Astrocyte of the cerebellum (primary cell): ENCODE measurements around the gene LMTK2.
"Not testable (repeated sequence)": the region's sequence is repeated elsewhere in the genome, so short reads cannot be mapped to it uniquely, and the experiment has no call there.

Experiments
- DNase-seq: peaks from one replicate; pipeline ENCODE4 v3.0.0-alpha.2; 2011; ENCODE audit warnings: low read depth
- H3K4me3 ChIP-seq: 2 replicates; pipeline ENCODE4 v1.5.1; 2011; ENCODE audit warnings: mild to moderate bottlenecking, low read depth, low read length, moderate library complexity
- in situ Hi-C: cut with HindIII; loops from 2 replicates; pipeline ENCODE4 v1.10.0; 2017; ENCODE audit warnings: low sequenced_read_pairs
- TF ChIP-seq, protein P1 (sequence below): IDR thresholded peaks from 2 replicates; pipeline ENCODE4 v1.5.1; 2012; ENCODE audit warnings: low read length, low read depth, moderate library complexity, mild to moderate bottlenecking; ENCODE audit errors: missing control alignments

Gene LMTK2

DNA sequence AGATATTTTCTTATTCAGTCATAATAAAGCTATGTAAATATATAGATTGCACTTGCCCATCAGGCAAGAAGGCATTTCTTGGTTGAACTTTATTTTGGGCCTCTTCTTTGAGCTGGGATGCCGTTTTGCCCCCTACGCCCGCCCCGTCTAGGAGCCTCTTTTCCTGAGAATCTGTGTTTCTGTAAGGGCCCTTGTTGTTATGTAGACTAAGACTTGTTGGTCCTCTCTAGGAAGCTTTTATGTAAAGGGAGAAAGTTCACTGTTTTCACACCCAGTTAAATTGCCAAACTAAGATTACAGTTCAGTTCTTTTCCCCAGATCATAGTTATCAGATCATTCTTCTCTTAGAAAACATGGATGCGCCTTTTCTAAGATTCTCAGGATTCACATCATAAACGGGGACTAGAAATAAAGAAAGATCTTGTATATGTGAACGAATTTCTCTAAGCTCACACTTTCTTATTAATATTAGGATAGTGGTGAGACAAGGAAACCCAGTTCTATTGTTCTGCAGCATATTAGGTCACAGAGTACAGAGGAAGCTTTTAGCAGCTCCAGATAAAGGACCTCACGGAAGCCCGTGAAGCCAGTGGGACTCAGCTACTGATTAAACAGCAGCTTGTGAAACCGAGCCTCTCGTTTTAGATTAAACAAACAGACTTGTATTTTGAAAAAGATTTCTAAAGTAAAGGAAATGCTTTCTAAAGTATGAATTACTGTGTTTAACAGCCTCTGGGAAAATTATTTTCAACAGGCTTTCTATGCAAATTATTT, 3.8 kb downstream of the LMTK2 start:
- TF ChIP-seq, protein P1, sequence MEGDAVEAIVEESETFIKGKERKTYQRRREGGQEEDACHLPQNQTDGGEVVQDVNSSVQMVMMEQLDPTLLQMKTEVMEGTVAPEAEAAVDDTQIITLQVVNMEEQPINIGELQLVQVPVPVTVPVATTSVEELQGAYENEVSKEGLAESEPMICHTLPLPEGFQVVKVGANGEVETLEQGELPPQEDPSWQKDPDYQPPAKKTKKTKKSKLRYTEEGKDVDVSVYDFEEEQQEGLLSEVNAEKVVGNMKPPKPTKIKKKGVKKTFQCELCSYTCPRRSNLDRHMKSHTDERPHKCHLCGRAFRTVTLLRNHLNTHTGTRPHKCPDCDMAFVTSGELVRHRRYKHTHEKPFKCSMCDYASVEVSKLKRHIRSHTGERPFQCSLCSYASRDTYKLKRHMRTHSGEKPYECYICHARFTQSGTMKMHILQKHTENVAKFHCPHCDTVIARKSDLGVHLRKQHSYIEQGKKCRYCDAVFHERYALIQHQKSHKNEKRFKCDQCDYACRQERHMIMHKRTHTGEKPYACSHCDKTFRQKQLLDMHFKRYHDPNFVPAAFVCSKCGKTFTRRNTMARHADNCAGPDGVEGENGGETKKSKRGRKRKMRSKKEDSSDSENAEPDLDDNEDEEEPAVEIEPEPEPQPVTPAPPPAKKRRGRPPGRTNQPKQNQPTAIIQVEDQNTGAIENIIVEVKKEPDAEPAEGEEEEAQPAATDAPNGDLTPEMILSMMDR, result no peak
- in situ Hi-C loops, result no loop called here
- no peak for DNase-seq
- H3K4me3 ChIP-seq, result no peak overlapping the region

DNA sequence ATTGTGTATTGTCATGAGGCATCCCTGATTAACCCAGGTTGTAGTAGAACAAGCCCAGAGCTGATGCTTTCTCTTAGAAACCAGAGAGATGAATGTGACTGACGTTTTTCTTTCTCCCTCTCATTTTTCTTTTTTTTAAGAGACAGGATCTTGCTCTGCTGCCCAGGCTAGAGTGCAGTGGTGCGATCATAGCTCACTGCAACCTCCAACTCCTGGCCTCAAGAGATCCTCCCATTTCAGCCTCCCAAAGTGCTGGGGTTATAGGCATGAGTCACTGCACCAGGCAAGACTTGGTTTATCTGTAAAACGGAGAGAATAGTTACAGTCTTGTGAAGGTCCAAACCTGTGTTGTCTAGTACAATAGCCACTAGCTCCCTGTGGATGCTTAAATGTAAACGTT, 5.4 kb downstream of the LMTK2 start:
- H3K4me3 ChIP-seq, result no peak overlapping the region
- no peak for DNase-seq
- in situ Hi-C loops, result no loop called here
- TF ChIP-seq, protein P1, result no peak

DNA sequence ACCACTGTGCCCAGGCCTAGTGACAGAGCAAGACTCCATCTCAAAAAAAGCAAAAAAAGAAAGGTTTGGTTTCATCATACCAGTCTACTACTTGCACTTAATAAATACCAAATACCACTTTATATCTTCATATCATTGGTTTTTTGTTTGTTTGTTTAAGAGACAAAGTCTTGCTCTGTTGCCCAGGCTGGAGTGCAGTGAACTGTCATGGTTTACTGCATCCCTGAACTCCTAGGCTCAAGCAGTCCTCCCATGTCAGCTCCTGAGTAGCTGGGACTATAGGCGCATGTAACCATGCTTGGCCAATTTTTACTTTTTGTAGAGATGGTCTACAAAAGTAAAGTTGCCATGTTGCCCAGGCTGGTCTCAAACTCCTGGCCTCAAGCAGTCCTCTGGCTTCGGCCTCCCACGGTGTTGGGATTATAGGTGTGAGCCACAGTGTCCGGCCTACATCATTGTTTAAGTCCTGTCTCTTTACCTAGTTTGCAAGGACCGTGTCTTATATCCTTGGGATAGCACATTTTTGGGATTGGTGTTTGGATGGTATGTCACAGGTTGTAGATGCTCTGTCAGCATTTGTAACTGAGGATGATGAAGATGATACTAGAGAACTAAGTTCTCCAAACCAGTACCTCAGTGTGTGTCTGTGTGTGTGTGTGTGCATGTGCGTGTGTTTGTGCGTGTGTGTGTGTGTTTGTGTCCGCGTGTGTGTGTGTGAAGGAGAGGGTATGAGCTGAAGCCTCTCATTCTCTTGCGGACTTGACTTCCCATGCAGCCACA, 9.3 kb downstream of the LMTK2 start:
- TF ChIP-seq, protein P1, result no peak
- DNase-seq, result no peak
- in situ Hi-C loops, result no loop called here
- H3K4me3 ChIP-seq, result no peak overlapping the region

DNA sequence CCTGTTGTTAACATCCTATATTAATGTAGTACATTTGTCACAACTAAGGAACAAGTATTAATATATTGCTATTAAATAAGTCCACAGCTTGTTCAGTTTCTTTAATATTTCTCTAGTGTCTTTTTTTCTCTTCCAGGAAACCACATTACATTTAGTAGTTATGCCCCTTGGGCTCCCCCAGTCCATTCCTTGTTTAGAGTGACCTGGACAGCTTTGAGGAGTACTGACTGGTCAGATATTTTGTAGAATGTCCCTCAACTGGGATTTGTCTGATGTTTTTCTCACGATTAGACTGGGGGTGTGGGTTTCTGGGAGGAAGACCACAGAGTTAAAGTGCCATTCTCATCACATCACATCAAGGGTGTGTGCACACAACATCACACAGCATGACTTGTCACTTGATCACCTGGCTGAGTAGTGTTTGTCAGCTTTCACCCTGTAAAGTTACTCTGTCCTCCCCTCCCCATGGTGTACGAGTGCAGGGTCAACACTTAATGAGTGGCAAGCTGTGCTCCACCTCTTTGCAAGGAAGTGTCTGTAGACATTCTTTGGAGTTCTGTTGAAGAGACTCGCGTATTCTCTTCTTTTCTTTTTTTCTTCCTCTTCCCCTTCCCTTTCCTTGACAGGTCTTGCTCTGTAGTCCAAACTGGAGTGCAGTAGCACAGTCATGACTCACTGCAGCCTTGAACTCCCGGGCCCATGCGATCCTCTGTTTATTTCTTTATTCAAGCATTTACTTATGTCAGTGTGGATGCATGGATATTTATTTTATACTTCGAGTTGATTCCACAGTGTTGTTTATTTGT, 10.2 kb downstream of the LMTK2 start:
- TF ChIP-seq, protein P1, result no peak
- no peak for DNase-seq
- no peak overlapping the region for H3K4me3 ChIP-seq
- in situ Hi-C loops, result no loop called here

DNA sequence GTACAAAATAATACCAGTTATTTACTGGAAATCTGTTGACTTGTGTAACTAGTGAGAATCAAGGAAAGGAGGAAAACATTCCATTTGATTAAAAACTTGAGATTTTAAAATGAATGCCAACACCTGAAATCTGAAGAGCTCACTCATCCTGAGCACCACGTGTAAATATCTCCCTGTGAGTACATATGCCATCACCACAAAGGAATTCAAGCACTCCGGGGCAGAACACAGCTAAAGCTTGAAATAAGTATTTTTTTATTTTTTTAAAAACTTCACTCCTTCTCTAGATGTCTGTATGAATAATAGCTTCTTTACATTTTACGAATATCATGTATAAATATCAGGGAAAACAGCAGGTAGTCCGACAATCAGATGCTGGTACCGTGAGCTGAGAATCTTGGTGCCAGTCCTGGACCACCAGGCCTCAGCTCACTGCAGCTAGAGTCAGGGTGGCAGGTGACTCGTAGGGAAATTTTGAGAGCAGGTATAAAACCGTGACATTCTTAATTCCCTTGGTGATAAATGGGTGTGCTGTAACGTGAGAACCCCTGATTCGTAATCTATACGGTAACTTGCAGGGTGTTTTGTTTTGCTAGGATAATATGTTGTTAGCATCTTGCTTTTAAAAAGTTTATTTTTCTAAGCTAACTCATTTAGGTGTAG, 12.7 kb downstream of the LMTK2 start:
- TF ChIP-seq, protein P1, result no peak
- in situ Hi-C loops, result no loop called here
- peak; percentile 55 for DNase-seq
- H3K4me3 ChIP-seq, result no peak overlapping the region

DNA sequence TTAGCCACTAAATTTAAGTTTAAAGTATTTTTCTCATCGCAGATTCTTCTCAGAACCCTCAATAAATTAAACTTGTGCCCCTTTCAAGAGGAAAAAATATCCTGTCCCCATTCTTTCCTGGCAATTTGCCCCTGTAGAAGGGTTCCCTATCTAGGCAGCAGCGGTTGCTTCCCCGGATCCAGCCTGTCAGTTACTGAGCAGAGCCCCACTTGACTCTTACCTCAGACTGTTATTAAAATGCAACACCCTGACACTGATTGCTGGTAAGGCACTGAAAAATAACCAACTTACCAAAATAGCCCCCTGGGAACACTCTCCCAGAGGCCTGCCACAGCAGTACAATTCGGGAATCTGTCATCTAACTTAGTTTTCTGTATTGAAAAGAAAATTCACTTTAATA, 13.9 kb downstream of the LMTK2 start:
- in situ Hi-C loops, result no loop called here
- TF ChIP-seq, protein P1, result no peak

DNA sequence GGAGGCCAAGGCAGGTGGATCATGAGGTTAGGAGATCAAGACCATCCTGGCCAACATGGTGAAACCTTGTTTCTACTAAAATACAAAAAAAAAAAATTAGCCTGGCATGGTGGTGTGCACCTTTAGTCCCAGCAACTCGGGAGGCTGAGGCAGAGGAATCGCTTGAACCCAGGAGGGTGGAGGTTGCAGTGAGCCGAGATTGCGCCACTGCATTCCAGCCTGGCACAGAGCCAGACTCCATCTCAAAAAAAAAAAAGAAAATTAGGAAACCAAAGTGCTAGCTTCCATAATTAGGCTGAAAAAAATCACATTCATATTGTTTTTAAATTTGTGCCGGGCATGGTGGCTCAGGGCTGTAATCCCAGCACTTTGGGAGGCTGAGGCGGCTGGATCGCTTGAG, 14.7 kb downstream of the LMTK2 start:
- in situ Hi-C loops, result not testable (repeated sequence)

More for the DNA sequence above, 13.9 kb downstream of the LMTK2 start:
- H3K4me3 ChIP-seq, result no peak overlapping the region
- no peak for DNase-seq

More for the DNA sequence above, 14.7 kb downstream of the LMTK2 start:
- DNase-seq, H3K4me3 ChIP-seq: not testable (repeated sequence)
